ENCODE data around the gene SLC44A3.

SLC44A3 gene

DNA sequence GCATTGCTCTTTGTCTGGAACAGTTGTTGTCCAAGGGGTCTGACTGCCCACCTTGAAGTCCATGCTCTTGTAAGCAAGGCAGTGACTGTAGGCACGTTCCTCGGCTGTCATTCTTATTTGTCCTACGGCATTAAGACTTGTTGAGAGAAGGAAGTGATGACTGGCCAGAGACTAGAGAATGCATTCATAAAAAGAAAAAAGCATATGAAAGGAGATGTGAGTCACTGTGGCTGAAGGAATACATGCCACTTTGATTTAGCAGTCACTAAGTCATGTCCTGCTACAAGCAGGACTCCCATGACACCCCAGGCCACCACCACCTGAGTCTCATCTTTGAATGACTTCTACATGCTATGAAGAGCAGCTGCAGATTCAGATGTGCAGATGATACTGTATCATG is 56.2 kb downstream of the SLC44A3 start:
- H3K36me3 ChIP-seq (ENCODE audit: insufficient read depth, low read length): no peaks in the 10 kb centered on the region
- H4K20me1 ChIP-seq (ENCODE audit: insufficient read depth, low read length, poor library complexity, severe bottlenecking): no peaks in the 10 kb centered on the region
- no peaks in the 10 kb centered on the region for H3K9me3 ChIP-seq (ENCODE audit: insufficient read depth, low read depth, low read length)
- no peak overlapping the region for H2AFZ ChIP-seq (ENCODE audit: low read length)
- H3K79me2 ChIP-seq (ENCODE audit: insufficient read depth, low read length): no peaks in the 10 kb centered on the region
- peaks cover 7% of the 10 kb centered on the region for H3K4me1 ChIP-seq (ENCODE audit: insufficient read depth, low read length, poor library complexity, severe bottlenecking)
- TF ChIP-seq EZH2phosphoT487 (IDR thresholded peaks at IDR 0.05; ENCODE audit: borderline replicate concordance) (no peak), CTCF (conservative IDR thresholded peaks at IDR 0.05; ENCODE audit: low read length) (no peak)
- H3K9me2 ChIP-seq (replicated peaks; ENCODE audit: low read depth, low read length): no peaks in the 10 kb centered on the region
- no peaks in the 10 kb centered on the region for H3F3A ChIP-seq (ENCODE audit: low read depth)
- H3K4me3 ChIP-seq (ENCODE audit: low read length, poor library complexity, severe bottlenecking): no peak overlapping the region
- no peak overlapping the region for H3K4me2 ChIP-seq (ENCODE audit: low read depth, low read length, poor library complexity, severe bottlenecking)
- H3K9ac ChIP-seq (ENCODE audit: low read depth, low read length, poor library complexity, severe bottlenecking): no peak overlapping the region
- H3K27me3 ChIP-seq (ENCODE audit: insufficient read depth, low read length, poor library complexity, severe bottlenecking): no peaks in the 10 kb centered on the region

GRCh38 chr1:94878329-94878728 is 58.2 kb downstream of the SLC44A3 start:
- Histone ChIP-seq H3K36me3 (ENCODE audit: insufficient read depth, low read length) (no peaks in the 10 kb centered on the region), H3F3A (ENCODE audit: low read depth) (no peaks in the 10 kb centered on the region), H3K79me2 (ENCODE audit: insufficient read depth, low read length) (no peaks in the 10 kb centered on the region), H3K9me3 (ENCODE audit: insufficient read depth, low read depth, low read length) (no peaks in the 10 kb centered on the region), H3K27me3 (ENCODE audit: insufficient read depth, low read length, poor library complexity, severe bottlenecking) (no peaks in the 10 kb centered on the region), H3K4me1 (ENCODE audit: insufficient read depth, low read length, poor library complexity, severe bottlenecking) (peaks cover 2% of the 10 kb centered on the region), H4K20me1 (ENCODE audit: insufficient read depth, low read length, poor library complexity, severe bottlenecking) (no peaks in the 10 kb centered on the region), H3K4me2 (ENCODE audit: low read depth, low read length, poor library complexity, severe bottlenecking) (no peak overlapping the region), H3K4me3 (ENCODE audit: low read length, poor library complexity, severe bottlenecking) (no peak overlapping the region), H2AFZ (ENCODE audit: low read length) (no peak overlapping the region), H3K9me2 (replicated peaks; ENCODE audit: low read depth, low read length) (no peaks in the 10 kb centered on the region), H3K9ac (ENCODE audit: low read depth, low read length, poor library complexity, severe bottlenecking) (no peak overlapping the region)
- TF ChIP-seq CTCF (conservative IDR thresholded peaks at IDR 0.05; ENCODE audit: low read length): no peak
- TF ChIP-seq EZH2phosphoT487 (IDR thresholded peaks at IDR 0.05; ENCODE audit: borderline replicate concordance): no peak

- no peak for TF ChIP-seq EZH2phosphoT487 (IDR thresholded peaks at IDR 0.05; ENCODE audit: borderline replicate concordance)
- Histone ChIP-seq H2AFZ (ENCODE audit: low read length) (no peak overlapping the region), H3K79me2 (ENCODE audit: insufficient read depth, low read length) (no peaks in the 10 kb centered on the region), H3K9me3 (ENCODE audit: insufficient read depth, low read depth, low read length) (no peaks in the 10 kb centered on the region), H3K4me1 (ENCODE audit: insufficient read depth, low read length, poor library complexity, severe bottlenecking) (peaks cover 5% of the 10 kb centered on the region), H3F3A (ENCODE audit: low read depth) (no peaks in the 10 kb centered on the region), H4K20me1 (ENCODE audit: insufficient read depth, low read length, poor library complexity, severe bottlenecking) (no peaks in the 10 kb centered on the region), H3K9me2 (replicated peaks; ENCODE audit: low read depth, low read length) (no peaks in the 10 kb centered on the region), H3K9ac (ENCODE audit: low read depth, low read length, poor library complexity, severe bottlenecking) (no peak overlapping the region), H3K27me3 (ENCODE audit: insufficient read depth, low read length, poor library complexity, severe bottlenecking) (no peaks in the 10 kb centered on the region), H3K4me2 (ENCODE audit: low read depth, low read length, poor library complexity, severe bottlenecking) (no peak overlapping the region), H3K4me3 (ENCODE audit: low read length, poor library complexity, severe bottlenecking) (peak overlapping the region; percentile 18), H3K36me3 (ENCODE audit: insufficient read depth, low read length) (no peaks in the 10 kb centered on the region)
These were observed 63.5 kb downstream of the SLC44A3 start for GRCh38 chr1:94883691-94884090.

- H3K9me2 ChIP-seq (replicated peaks; ENCODE audit: low read depth, low read length): no peaks in the 10 kb centered on the region
- no peaks in the 10 kb centered on the region for H4K20me1 ChIP-seq (ENCODE audit: insufficient read depth, low read length, poor library complexity, severe bottlenecking)
- H3K27me3 ChIP-seq (ENCODE audit: insufficient read depth, low read length, poor library complexity, severe bottlenecking): no peaks in the 10 kb centered on the region
- H3K9ac ChIP-seq (ENCODE audit: low read depth, low read length, poor library complexity, severe bottlenecking): no peak overlapping the region
- H3K4me2 ChIP-seq (ENCODE audit: low read depth, low read length, poor library complexity, severe bottlenecking): no peak overlapping the region
- peaks cover 5% of the 10 kb centered on the region for H3K4me1 ChIP-seq (ENCODE audit: insufficient read depth, low read length, poor library complexity, severe bottlenecking)
- no peaks in the 10 kb centered on the region for H3F3A ChIP-seq (ENCODE audit: low read depth)
- TF ChIP-seq EZH2phosphoT487 (IDR thresholded peaks at IDR 0.05; ENCODE audit: borderline replicate concordance) (no peak), CTCF (conservative IDR thresholded peaks at IDR 0.05; ENCODE audit: low read length) (no peak)
- H3K36me3 ChIP-seq (ENCODE audit: insufficient read depth, low read length): no peaks in the 10 kb centered on the region
- no peaks in the 10 kb centered on the region for H3K79me2 ChIP-seq (ENCODE audit: insufficient read depth, low read length)
- H3K4me3 ChIP-seq (ENCODE audit: low read length, poor library complexity, severe bottlenecking): no peak overlapping the region
- H2AFZ ChIP-seq (ENCODE audit: low read length): no peak overlapping the region
- no peaks in the 10 kb centered on the region for H3K9me3 ChIP-seq (ENCODE audit: insufficient read depth, low read depth, low read length)
These were observed 63.9 kb downstream of the SLC44A3 start for GRCh38 chr1:94884106-94884505.

All from Loucy (cell line).